NT2/D1 (cell line): Measurements from ENCODE around the gene ONECUT3.

Experiments
- YY1 ChIP-seq: IDR thresholded peaks from 2 replicates; pipeline ENCODE4 v1.6.1; 2011; ENCODE audit not compliant: insufficient read length, insufficient read depth
- ZNF274 ChIP-seq: IDR thresholded peaks from 2 replicates; pipeline ENCODE4 v1.6.1; 2011; ENCODE audit warnings: mild to moderate bottlenecking, low read depth, low read length

GRCh38 chr19:1783354-1783753 lies 30.0 kb downstream of the ONECUT3 start:
- TF ChIP-seq YY1: no peak
- TF ChIP-seq ZNF274: no peak
